Smooth muscle cell (in vitro differentiated cells): ENCODE measurements around the gene CD200. TPM values are rescaled to one million over a fixed set of nuclear protein-coding genes. Genes with fewer than 3 reads are reported as not detected.

Source experiments
- DNase-seq: peaks from one replicate; lab custom pipeline; 2025; ENCODE audit not compliant: unreplicated experiment; lab: John Stamatoyannopoulos, UW
- H2AFZ ChIP-seq: fragments of 200-600 bp; sonication (generic); 2 replicates; pipeline ENCODE4 v1.6.0; 2016; ENCODE audit warnings: antibody characterized with exemption, low read depth, mild to moderate bottlenecking
- H3F3A ChIP-seq: fragments of 200-600 bp; sonication (generic); 2 replicates; pipeline ENCODE4 v1.6.0; 2017; ENCODE audit warnings: antibody characterized with exemption, low read depth
- H3K27ac ChIP-seq: fragments of 200-600 bp; sonication (generic); 2 replicates; pipeline ENCODE4 v1.5.1; 2016; ENCODE audit warnings: low read depth, mild to moderate bottlenecking
- H3K27me3 ChIP-seq: fragments of 200-600 bp; sonication (generic); 2 replicates; pipeline ENCODE4 v1.6.1; 2016; ENCODE audit warnings: low read depth, mild to moderate bottlenecking
- H3K36me3 ChIP-seq: fragments of 200-600 bp; sonication (generic); 2 replicates; pipeline ENCODE4 v1.5.1; 2016; ENCODE audit warnings: low read depth
- H3K4me1 ChIP-seq: fragments of 200-600 bp; sonication (generic); 2 replicates; pipeline ENCODE4 v1.5.1; 2016; ENCODE audit warnings: low read depth
- H3K4me2 ChIP-seq: fragments of 200-600 bp; sonication (generic); 2 replicates; pipeline ENCODE4 v1.6.0; 2016; ENCODE audit warnings: mild to moderate bottlenecking
- H3K4me3 ChIP-seq: fragments of 200-600 bp; sonication (generic); 2 replicates; pipeline ENCODE4 v1.5.1; 2016; ENCODE audit warnings: mild to moderate bottlenecking
- H3K79me2 ChIP-seq: fragments of 200-600 bp; sonication (generic); 2 replicates; pipeline ENCODE4 v1.6.0; 2016; ENCODE audit warnings: low read depth, mild to moderate bottlenecking
- H3K9ac ChIP-seq: fragments of 200-600 bp; sonication (generic); 2 replicates; pipeline ENCODE4 v1.6.0; 2016; ENCODE audit warnings: low read depth
- H3K9me3 ChIP-seq: fragments of 200-600 bp; sonication (generic); replicated peaks from 2 replicates; pipeline ENCODE4 v1.5.1; 2016; ENCODE audit warnings: low read depth
- H4K20me1 ChIP-seq: fragments of 200-600 bp; sonication (generic); 2 replicates; pipeline ENCODE4 v1.6.0; 2016; ENCODE audit warnings: low read depth
- WGBS: methylation state at CpG from one replicate; pipeline ENCODE4 v1.1.7; 2016; ENCODE audit warnings: low lambda C conversion rate; 5-methylcytosine and 5-hydroxymethylcytosine counted together
- polyA plus RNA-seq: library from polyadenylated mRNA; unstranded; fragments of >200 nt; fragmentation: Nextera tagmentation; extraction: Ambion mirVana; gene quantifications from 2 replicates; pipeline ENCODE4 v1.2.1, GENCODE V29; 2016
- total RNA-seq: library from RNA; depleted of rRNA; stranded (reverse); fragments of >200 nt; gene quantifications from 2 replicates; pipeline ENCODE4 v1.2.3, GENCODE V29; 2014
- TF ChIP-seq, protein P1 (sequence below): fragments of 200-600 bp; sonication (generic); IDR thresholded peaks from 2 replicates; pipeline ENCODE4 v1.5.1; 2017; ENCODE audit warnings: borderline replicate concordance, mild to moderate bottlenecking, antibody characterized with exemption; ENCODE audit not compliant: insufficient read depth, poor library complexity, severe bottlenecking

CD200 gene
- total and polyA plus RNA-seq, 2 experiments from 2014 or later, result 10.0 to 12.4 TPM

DNA sequence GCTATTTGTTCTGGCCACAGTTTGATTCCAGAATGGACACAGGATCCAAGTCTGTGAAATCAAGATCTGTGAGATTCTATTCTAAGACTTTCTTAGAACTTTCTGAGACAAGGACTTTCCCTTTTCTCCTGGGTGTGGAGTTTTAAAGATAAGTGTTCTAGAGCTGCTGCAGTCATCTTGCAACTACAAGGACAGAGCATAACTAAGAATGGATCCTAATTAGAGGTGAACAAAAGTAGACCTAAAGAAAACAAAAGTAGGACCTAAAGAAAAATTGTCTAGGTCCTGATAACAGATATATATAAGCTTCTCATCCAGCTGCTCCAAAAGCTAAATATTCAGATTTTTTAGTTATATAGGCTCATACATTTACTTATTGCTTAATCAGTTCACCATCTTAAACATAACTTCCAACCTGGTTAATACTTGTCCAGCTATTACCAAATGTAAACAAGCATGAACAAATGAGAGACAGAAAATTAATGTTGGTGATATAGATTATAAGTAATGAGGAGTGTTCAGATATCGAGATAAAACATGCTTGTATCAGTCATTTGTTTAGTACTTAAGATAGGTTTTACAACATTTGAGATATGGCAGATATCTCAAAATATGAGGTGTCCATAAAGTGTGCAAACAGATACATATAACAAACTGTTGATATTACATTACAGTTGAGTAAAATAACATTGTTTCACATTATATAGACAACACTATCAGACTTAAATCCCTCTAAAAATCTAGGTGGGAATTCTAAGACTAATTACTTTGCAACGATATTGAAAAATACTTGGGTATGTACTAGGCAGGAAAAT, 75.1 kb downstream of the CD200 start:
- DNase-seq, result no peak
- no peaks in the 10 kb centered on the region for H3F3A ChIP-seq
- TF ChIP-seq, protein P1, sequence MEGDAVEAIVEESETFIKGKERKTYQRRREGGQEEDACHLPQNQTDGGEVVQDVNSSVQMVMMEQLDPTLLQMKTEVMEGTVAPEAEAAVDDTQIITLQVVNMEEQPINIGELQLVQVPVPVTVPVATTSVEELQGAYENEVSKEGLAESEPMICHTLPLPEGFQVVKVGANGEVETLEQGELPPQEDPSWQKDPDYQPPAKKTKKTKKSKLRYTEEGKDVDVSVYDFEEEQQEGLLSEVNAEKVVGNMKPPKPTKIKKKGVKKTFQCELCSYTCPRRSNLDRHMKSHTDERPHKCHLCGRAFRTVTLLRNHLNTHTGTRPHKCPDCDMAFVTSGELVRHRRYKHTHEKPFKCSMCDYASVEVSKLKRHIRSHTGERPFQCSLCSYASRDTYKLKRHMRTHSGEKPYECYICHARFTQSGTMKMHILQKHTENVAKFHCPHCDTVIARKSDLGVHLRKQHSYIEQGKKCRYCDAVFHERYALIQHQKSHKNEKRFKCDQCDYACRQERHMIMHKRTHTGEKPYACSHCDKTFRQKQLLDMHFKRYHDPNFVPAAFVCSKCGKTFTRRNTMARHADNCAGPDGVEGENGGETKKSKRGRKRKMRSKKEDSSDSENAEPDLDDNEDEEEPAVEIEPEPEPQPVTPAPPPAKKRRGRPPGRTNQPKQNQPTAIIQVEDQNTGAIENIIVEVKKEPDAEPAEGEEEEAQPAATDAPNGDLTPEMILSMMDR, result no peak
- H4K20me1 ChIP-seq, result no peaks in the 10 kb centered on the region
- H3K4me2 ChIP-seq, result no peak overlapping the region
- H3K36me3 ChIP-seq, result no peaks in the 10 kb centered on the region
- no peak overlapping the region for H3K9ac ChIP-seq
- WGBS, result 94% methylated on average over 2 of the region's 2 CpGs
- H3K27me3 ChIP-seq, result no peaks in the 10 kb centered on the region
- H3K4me3 ChIP-seq, result peak overlapping the region; percentile 10
- no peaks in the 10 kb centered on the region for H3K79me2 ChIP-seq
- no peaks in the 10 kb centered on the region for H3K4me1 ChIP-seq
- no peaks in the 10 kb centered on the region for H3K9me3 ChIP-seq
- no peak overlapping the region for H2AFZ ChIP-seq
- no peak overlapping the region for H3K27ac ChIP-seq

- Histone ChIP-seq H3K79me2 (no peaks in the 10 kb centered on the region), H3K9me3 (no peaks in the 10 kb centered on the region), H4K20me1 (no peaks in the 10 kb centered on the region), H2AFZ (no peak overlapping the region), H3K4me3 (peak overlapping the region; percentile 10), H3K36me3 (no peaks in the 10 kb centered on the region), H3F3A (no peaks in the 10 kb centered on the region), H3K27me3 (no peaks in the 10 kb centered on the region), H3K4me1 (no peaks in the 10 kb centered on the region), H3K9ac (no peak overlapping the region), H3K4me2 (no peak overlapping the region), H3K27ac (no peak overlapping the region)
- DNase-seq, result no peak
- WGBS, result 70% methylated on average over 4 of the region's 4 CpGs
- TF ChIP-seq, protein P1, result no peak
Observed at GRCh38 chr3:112409041-112409440, 76.1 kb downstream of the CD200 start.

DNA sequence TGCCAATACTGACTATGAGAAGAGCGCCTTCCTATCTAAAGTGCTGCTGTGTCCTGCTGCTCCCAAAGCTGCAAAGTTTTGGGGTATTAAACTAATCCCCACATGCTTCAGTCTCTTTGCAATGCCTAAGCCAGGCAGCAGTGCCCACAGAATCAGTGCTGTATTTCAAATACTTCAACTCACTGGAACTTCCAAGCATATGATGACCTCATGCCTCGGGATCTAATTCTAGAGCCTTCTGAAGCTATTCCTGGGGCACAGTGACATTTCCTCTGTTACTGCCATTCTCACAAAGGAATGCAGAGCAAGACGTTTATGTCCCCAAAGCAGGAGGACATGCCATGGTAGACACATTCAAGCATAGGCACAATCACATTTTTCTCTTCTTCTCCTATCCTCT, 78.5 kb downstream of the CD200 start:
- TF ChIP-seq, protein P1, result no peak
- no peak for DNase-seq
- Histone ChIP-seq H3K9ac (no peak overlapping the region), H3K4me2 (no peak overlapping the region), H3K27me3 (no peaks in the 10 kb centered on the region), H3K36me3 (no peaks in the 10 kb centered on the region), H3K9me3 (no peaks in the 10 kb centered on the region), H4K20me1 (no peaks in the 10 kb centered on the region), H3F3A (no peaks in the 10 kb centered on the region), H3K79me2 (no peaks in the 10 kb centered on the region), H3K27ac (no peak overlapping the region), H3K4me3 (no peak overlapping the region), H2AFZ (peak overlapping the region; percentile 16), H3K4me1 (no peaks in the 10 kb centered on the region)
- WGBS, result 44% methylated on average over 3 of the region's 3 CpGs

Other genes starting within 250 kb of the CD200 start
- 10.2 and 14.8 TPM in 2 replicates for gene C3orf52, start 246.8 kb upstream of the CD200 start, total RNA-seq
- 4.0 and 10.8 TPM in 2 replicates for gene C3orf52, start 246.8 kb upstream of the CD200 start, polyA plus RNA-seq
- gene GCSAM, start 199.9 kb upstream of the CD200 start, total RNA-seq, result 0.67 TPM in 1 of 2 replicates, not detected in the other
- gene GCSAM, start 199.9 kb upstream of the CD200 start, polyA plus RNA-seq, result 0.28 TPM in 1 of 2 replicates, not detected in the other
- 0.09 TPM in 1 of 2 replicates, not detected in the other for gene SLC9C1, start 38.9 kb upstream of the CD200 start, total RNA-seq
- 0.08 TPM in 1 of 2 replicates, not detected in the other for gene SLC9C1, start 38.9 kb upstream of the CD200 start, polyA plus RNA-seq
- 0.13 TPM in 1 of 2 replicates, not detected in the other for gene BTLA, start 166.3 kb downstream of the CD200 start, total RNA-seq
- gene BTLA, start 166.3 kb downstream of the CD200 start, polyA plus RNA-seq, result not detected in 2 replicates
- 32.5 and 35.7 TPM in 2 replicates for gene ATG3, start 228.8 kb downstream of the CD200 start, total RNA-seq
- gene ATG3, start 228.8 kb downstream of the CD200 start, polyA plus RNA-seq, result 49.1 and 57.8 TPM in 2 replicates
- gene SLC35A5, start 228.9 kb downstream of the CD200 start, total RNA-seq, result 28.0 and 29.1 TPM in 2 replicates
- 18.1 and 18.8 TPM in 2 replicates for gene SLC35A5, start 228.9 kb downstream of the CD200 start, polyA plus RNA-seq